HG02981 (cell line): ENCODE results near the gene KRT79.

ENCODE experiments used
- ATAC-seq: cut with Tn5 transposase; IDR thresholded peaks from one replicate; pipeline ENCODE4 v1.9.1; 2021; ENCODE audit warnings: mild to moderate bottlenecking, moderate library complexity; ENCODE audit not compliant: unreplicated experiment

The KRT79 gene

GRCh38 chr12:52836042-52836466 lies 1.9 kb upstream of the KRT79 start:
- no peak for ATAC-seq

- no peak for ATAC-seq
These were observed 1.3 kb upstream of the KRT79 start for GRCh38 chr12:52835271-52836041.

GRCh38 chr12:52834727-52835001 lies 553 bp upstream of the KRT79 start:
- no peak for ATAC-seq

GRCh38 chr12:52832985-52833905 lies 866 bp downstream of the KRT79 start:
- ATAC-seq = no peak

- no peak for ATAC-seq
These were observed 1.7 kb downstream of the KRT79 start for GRCh38 chr12:52832451-52832850.

GRCh38 chr12:52831251-52831650 lies 2.9 kb downstream of the KRT79 start:
- ATAC-seq = no peak

GRCh38 chr12:52829986-52830770 lies 3.9 kb downstream of the KRT79 start:
- no peak for ATAC-seq

GRCh38 chr12:52828591-52829021 lies 5.5 kb downstream of the KRT79 start:
- ATAC-seq = no peak

- no peak for ATAC-seq
These were observed 6.0 kb downstream of the KRT79 start for GRCh38 chr12:52828156-52828555.

GRCh38 chr12:52827499-52828090 lies 6.5 kb downstream of the KRT79 start:
- ATAC-seq = no peak

- no peak for ATAC-seq
These were observed 7.3 kb downstream of the KRT79 start for GRCh38 chr12:52826611-52827498.

GRCh38 chr12:52825961-52826360 lies 8.2 kb downstream of the KRT79 start:
- ATAC-seq = no peak

- no peak for ATAC-seq
These were observed 9.2 kb downstream of the KRT79 start for GRCh38 chr12:52824741-52825410.

GRCh38 chr12:52823761-52824450 lies 10.2 kb downstream of the KRT79 start:
- no peak for ATAC-seq

- ATAC-seq = no peak
These were observed 11.2 kb downstream of the KRT79 start for GRCh38 chr12:52822771-52823510.

GRCh38 chr12:52821826-52822660 lies 12.1 kb downstream of the KRT79 start:
- no peak for ATAC-seq

GRCh38 chr12:52821071-52821730 lies 12.9 kb downstream of the KRT79 start:
- no peak for ATAC-seq
